Stimulated activated CD4-positive, alpha-beta T cell treated with anti-CD3 and anti-CD28 coated beads, Interleukin-15, amount 100 ng/mL, for 1 hour (primary cell): ENCODE data around the gene CASKIN1.

Source experiments
- DNase-seq, 2 donors: peaks; one replicate each; pipeline ENCODE4 v3.0.0-alpha.2; 2020; ENCODE audit warnings: low read depth in 1 of 2, low spot score in 1 of 2

Gene CASKIN1

DNA sequence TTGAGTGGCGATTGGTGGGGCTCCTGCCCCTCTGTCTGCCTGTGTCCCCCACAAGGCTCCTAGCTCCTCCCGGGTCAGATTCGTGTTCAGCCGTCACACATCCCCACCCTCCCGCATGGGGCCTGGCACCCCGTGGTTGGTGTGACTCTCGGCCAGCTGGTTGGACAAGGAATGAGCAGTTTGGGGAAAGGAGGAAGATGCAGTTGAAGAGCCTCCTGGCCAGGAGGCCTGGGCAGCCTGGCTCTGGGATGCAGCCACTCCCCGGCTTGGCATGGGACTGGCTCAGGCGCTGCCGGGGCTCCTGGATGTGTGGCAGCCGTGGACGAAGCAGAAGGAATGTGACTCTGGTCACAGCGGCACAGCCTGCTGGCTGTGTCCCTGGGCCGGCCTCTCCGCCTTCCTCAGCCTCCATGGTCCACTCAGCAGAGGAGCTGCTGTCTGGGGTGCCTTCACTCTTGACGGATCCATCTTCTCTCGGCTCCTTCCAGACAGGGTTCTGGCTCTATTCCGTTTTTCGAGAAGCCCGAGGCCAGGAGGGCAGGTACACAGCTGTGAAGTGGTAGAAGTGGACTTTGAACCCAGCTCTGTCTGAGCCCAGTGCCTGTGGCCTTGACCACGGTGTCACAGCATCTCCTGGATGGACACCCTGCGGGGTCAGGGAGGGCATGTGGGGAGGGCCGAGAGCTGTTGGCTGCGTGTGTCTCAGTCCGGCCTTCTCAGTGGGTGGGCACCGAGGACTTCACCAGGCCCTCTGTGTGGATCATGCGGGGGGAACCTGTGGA is 38.7 kb downstream of the CASKIN1 start:
- DNase-seq = no peak

DNA sequence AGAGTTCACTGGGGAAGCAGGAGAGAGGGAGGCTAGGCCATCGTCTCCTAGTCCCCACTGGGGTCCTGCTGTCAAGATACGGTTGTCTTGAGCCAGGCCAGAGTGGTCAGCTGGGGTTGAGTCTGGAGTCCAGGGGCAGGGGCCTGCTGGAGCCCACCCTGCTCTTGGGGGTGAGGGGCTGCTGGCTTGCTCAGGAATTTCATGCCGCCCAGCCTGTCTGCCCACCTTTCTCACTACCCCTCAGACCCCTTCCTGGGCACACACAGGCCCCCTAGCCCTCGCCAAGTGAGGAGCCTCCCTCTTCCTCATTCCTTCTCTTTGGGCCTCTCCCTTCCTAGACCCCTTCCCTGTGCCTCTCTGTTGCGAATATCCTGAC is 39.6 kb downstream of the CASKIN1 start:
- no peak for DNase-seq

DNA sequence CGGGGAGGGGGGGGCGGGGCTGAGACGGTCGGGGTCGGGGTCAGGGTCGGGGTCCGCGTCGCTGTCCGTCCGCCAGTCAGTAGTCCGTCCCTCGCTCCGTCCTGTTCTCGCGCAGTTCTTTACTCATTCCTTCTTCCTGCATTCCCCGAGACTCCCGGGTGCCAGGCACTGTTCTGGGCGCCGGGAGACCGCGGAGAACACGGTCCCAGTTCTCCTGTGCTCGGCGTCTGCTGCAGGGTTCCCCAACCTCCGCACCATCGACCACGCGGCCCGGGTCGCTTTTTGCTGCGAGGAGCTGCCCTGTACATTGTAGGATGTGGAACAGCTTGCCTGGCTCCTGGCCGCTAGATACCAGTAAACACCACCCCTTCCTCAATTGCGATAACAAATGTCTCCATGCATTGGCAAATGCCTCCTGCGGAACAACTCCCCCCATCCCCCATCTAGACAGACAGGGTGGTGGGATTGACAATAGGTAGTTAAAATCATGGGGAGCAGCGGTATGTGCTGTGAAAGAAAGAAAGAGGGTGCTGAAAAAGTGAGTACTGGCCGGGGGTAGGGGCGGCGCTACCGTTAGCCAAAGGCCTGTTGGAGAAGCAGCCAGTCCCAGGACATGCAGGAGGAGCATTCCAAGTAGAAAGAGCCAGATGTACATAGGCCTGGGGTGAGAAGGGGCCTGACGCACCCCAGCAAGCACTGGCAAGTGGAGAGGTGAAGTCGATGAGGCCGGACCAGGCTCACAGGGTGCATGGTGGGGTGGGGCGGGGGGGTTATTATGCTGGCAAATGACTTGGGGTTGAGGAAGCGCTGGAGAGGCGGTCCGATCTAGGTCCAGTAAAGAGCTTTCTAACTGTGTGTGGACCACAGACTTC is 40.2 kb downstream of the CASKIN1 start:
- DNase-seq = no peak

DNA sequence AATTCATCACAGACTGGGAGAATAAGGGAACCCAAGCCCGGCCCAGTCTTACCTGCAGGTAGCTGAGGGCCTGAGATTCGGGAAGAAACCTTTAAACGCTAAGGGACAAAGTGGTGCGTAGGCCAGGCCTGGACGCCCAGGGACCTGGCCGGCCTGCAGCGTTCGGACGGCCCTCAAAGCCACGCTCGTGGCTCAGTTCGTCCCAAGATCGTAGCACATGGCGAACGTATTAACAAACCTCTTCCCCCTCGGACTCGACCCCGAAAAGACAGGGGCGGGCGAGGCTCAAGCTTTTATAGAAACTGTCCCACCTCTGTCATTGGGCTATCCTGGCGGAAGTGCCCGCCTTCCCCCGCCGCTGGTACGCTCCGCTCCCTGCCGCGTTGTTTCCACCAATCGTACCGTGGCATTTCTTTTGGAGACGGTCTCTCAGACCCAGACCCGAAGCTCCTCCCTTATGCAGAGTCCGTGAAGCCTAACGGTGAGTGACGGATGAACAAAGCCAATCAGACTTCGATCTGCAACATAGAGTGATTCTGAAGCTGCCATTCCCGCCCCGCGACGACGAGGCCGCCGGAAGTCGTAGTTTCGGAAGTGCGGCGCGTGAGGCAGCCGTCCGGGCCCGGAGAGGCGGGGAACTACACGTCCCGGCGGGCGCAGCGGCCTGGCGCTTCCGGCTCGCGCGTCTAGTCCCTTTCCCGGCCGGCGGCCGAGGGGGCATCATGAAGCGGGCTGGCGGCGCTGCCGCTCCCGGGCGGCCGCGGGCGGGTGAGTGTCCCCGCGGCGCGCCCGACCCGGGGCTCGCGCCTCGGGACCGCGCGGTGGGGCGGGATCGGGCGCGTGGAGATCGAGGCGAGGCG is 41.1 kb downstream of the CASKIN1 start, which contains the start of gene TRAF7:
TSS of gene TRAF7 (plus strand) at position 692 of the 860 bp plus-strand sequence. CDS start 8,139 bp downstream, outside the sequence.
- DNase-seq = peak; percentile 91 to 96

GRCh38 chr16:2154533-2155090 is 41.8 kb downstream of the CASKIN1 start:
- peak in 1 of 2 donors; percentile 37 for DNase-seq

DNA sequence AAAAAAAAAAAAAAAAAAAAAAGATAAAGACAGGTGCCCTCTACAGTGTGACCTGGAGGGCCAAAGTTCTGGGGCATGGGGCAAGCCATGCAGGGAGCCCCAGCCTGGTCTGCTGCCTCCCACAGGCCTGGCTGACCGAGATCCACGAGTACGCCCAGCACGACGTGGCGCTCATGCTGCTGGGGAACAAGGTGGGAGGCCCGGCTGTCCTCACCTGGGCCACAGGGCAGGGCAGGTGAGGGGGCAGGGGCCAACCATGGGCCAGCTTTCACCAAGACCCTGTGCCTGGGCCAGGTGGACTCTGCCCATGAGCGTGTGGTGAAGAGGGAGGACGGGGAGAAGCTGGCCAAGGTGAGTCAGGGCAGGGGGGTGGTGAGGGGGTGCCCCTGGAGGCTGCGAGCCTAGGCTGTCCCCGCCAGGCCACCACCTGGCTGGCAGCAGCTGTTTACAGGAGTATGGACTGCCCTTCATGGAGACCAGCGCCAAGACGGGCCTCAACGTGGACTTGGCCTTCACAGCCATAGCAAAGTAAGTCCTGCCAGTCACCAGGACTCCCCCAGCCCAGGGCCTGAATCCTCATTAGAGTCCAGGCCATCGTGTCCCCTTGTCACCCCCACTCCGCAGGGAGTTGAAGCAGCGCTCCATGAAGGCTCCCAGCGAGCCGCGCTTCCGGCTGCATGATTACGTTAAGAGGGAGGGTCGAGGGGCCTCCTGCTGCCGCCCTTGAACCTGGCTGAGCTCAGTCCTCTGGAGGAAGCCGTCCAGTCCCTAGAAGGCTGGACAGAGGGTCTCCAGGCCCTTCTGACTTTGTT is 43.5 kb downstream of the CASKIN1 start:
- DNase-seq = no peak

DNA sequence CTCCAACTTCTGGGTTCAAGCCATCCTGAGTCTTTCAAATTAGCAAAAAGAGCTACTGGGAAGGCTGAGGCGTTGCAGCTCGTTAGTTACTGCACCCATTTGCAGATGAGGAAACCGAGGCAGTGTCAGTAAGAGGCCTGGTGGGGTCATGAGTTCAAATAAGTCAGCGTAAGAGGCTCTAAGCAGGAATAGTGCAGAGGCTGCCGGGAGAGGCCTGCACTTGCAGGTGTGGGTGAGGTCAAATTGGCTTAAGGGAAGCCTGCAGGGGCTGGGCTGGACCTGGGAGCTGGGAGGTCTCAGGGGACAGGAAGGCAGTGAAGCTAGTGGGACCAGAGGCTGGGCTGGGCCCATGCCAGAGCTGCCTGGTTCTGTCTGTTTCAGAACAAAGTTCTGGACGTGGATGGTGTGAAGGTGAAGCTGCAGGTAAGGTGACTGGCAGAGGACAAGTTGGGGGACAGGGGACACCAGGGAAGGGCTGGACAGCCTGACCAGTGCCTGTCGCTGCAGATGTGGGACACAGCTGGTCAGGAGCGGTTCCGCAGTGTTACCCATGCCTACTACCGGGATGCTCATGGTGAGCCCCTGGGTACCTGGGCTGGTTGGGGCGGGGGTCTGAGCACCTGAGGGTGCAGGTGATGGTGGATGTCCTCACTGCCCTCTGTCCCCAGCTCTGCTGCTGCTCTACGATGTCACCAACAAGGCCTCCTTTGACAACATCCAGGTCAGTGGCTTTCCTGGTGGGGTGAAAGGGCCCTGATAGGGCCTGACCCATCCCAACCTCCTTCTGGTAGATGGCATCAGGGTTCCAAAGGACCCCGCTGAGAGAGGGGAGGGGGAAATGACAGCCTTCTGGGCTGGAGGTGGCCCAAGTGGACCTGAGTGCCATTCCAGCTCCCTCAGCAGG is 45.0 kb downstream of the CASKIN1 start:
- no peak for DNase-seq

DNA sequence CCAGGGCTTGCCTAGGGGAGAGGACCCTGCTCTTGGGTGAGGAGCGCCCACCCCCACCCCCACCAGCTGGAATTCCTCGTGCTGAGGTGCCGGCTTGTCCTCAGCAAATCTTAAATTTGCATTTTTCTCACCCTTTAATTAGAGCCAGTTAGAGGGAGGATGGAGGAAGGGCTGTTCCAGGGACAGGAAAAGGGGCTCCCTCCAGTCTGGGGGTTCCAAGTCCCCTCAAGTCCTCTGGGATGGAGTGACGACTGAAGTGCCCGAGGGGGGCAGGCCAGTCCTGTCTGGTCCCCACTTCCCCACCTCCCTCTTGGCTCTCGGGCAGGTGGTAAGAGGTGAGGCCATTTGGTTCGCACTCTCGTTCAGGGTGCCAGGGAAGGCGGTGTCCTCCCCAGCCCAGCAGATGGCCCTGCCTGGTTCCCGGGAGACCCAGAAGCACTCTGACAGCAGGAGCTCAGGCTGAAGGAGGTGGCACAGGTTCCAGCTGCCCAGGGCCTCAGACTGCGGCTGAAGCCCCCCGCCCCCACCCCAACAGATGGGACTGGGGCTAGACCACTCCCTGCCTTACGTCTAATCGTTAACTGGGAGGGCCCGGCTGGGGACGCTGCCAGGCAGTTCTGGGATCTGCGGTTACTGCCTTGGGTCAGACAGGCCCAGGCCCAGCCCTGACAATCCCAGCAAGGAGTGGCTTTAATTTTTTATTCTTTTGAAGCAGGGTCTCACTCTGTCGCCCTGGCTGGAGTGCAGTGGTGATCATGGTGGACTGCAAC is 45.8 kb downstream of the CASKIN1 start:
- DNase-seq = no peak

- no peak for DNase-seq
Measured at GRCh38 chr16:2149630-2150417, 46.6 kb downstream of the CASKIN1 start.

DNA sequence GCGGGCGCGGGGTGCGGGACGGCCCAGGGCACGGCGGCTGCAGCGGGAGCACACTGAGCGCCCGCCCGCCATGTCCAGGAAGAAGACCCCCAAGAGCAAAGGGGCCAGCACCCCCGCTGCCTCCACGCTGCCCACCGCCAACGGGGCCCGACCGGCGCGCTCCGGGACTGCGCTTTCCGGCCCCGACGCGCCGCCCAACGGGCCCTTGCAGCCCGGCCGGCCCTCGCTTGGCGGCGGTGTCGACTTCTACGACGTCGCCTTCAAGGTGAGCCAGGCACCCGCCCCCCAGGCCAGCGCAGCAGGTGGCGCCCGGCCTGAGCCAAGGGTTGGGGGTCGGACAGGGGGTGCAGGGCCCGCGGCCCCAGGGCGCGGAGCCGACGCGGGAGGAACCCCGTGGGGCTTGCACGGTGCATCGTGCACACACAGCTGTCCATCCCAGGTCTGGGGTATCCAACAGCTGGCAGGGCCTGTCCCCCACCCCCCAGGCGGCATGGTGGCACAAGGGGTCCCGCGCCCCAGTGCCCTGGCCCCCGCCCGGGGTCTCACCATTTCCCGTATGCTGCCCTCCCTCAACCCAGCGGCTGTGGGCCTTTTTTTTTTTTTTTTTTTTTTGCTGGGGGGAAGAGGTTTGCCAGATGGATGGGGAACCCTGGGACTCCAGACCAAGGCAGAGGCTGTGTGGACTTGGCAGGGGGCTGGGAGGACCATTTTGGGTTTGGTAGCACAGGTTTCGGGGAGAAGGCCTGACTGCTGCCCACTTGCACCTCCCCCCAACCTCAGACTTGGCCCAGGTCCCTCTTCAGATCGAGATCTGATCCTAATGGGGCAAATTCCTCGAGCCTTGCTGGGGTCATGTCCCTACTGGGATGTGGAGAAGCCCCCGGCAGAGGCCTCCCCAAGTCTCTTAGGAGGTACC is 47.4 kb downstream of the CASKIN1 start:
- DNase-seq = no peak

- no peak for DNase-seq
Measured at GRCh38 chr16:2147981-2148671, 48.3 kb downstream of the CASKIN1 start, which contains the start of gene RAB26. TSS of gene RAB26 (plus strand) at chr16:2148625. CDS start at chr16:2148784, 159 bp downstream.

- no peak for DNase-seq
Measured at GRCh38 chr16:2147378-2147777, 49.0 kb downstream of the CASKIN1 start.

- no peak for DNase-seq
Measured at GRCh38 chr16:2145843-2146242, 50.6 kb downstream of the CASKIN1 start.

DNA sequence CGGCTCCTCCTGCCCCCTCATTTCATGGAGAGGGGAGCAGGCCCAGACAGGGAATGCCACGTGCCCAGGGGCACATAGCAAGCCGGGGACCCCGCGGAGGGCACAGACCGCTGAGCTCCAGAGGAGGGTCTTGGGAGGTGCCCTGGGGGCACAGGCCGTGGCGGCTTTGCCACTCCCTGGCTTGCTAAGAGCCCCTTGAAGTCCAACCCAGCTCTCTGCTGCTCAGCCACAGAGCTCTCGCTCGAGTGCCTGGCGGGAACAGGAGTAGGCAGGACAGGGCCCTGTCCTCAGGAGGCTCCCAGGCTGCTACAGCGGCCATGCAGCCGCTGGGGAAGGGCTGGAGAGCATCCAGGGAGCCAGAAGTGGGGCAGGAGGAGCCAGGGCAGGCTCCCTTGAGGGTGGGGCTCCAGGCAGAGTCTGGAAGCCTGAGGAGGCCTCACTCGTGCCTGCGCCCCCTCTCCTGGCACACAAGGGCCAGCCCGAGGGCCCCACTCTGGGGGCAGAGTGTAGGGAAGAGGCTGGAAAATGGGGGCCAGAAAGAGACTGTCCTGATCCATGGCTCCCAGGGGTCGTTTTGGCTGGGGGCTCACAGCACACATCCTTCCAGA is 52.4 kb downstream of the CASKIN1 start:
- DNase-seq = no peak
